GM20000 (cell line): Measurements from ENCODE around the gene ZP3.
"Not testable (repeated sequence)": the region's sequence is repeated elsewhere in the genome, so short reads cannot be mapped to it uniquely, and the experiment has no call there.

Experiments used
- DNase-seq: peaks from one replicate; pipeline ENCODE4 v3.0.0; 2012; ENCODE audit warnings: low spot score
- TF ChIP-seq, protein P1 (sequence below): IDR thresholded peaks from 2 replicates; pipeline ENCODE4 v1.5.1; 2012; ENCODE audit warnings: mild to moderate bottlenecking, control low read depth; ENCODE audit errors: extremely low read depth, missing control alignments

Gene ZP3

GRCh38 chr7:76408121-76408560, 16.6 kb upstream of the ZP3 start:
- TF ChIP-seq, protein P1, sequence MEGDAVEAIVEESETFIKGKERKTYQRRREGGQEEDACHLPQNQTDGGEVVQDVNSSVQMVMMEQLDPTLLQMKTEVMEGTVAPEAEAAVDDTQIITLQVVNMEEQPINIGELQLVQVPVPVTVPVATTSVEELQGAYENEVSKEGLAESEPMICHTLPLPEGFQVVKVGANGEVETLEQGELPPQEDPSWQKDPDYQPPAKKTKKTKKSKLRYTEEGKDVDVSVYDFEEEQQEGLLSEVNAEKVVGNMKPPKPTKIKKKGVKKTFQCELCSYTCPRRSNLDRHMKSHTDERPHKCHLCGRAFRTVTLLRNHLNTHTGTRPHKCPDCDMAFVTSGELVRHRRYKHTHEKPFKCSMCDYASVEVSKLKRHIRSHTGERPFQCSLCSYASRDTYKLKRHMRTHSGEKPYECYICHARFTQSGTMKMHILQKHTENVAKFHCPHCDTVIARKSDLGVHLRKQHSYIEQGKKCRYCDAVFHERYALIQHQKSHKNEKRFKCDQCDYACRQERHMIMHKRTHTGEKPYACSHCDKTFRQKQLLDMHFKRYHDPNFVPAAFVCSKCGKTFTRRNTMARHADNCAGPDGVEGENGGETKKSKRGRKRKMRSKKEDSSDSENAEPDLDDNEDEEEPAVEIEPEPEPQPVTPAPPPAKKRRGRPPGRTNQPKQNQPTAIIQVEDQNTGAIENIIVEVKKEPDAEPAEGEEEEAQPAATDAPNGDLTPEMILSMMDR = no peak
- DNase-seq = no peak

GRCh38 chr7:76409537-76409936, 15.2 kb upstream of the ZP3 start, which contains the start of gene SSC4D:
SSC4D (minus strand) TSS chr7:76409697; CDS start chr7:76404439, 5,258 bp downstream.
- no peak for DNase-seq
- TF ChIP-seq, protein P1 = no peak

- no peak for DNase-seq
- TF ChIP-seq, protein P1 = no peak
Measured at GRCh38 chr7:76411626-76412025, 13.1 kb upstream of the ZP3 start.

DNA sequence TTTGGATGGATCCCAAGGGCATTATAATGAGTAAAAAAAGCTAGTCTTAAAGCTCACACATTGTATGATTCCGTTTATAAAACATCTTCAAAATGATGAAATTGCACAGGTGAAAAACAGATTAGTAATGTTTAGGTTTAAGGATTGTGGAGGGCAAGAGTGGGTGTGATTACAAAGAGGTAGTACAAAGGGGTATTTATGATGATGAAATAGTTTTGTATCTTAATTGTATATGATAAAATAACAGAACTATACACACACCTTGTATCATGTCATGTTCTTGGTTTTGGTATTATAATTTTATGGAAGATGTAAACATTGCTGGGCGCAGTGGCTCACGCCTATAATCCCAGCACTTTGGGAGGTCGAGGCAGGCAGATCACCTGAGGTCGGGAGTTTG, 12.5 kb upstream of the ZP3 start:
- TF ChIP-seq, protein P1 = no peak
- DNase-seq = no peak

DNA sequence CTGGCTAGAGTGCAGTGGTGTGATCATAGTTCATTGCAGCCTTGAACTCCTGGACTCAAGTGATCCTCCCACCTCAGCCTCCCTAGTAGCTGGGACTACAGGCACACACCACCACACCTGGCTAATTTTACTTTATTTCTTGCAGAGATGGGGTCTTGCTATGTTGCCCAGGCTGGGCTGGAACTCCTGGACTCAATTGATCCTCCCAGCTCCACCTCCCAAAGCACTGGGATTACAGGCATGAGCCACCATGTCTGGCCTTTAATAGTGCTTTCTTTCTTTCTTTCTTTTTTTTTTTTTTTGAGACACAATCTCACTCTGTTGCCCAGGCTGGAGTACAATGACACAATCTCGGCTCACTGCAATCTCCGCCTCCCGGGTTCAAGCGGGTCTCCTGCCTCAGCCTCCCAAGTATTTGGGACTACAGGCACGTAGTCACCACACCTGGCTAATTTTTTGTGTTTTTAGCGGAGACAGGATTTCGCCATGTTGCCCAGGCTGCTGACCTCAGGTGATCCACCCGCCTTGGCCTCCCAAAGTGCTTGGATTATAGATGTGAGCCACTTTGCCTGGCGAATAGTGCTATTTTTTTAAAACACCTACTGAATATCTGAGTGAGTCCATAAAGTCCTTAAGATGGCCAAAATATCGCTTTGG, 7.0 kb upstream of the ZP3 start:
- not testable (repeated sequence) for DNase-seq

DNA sequence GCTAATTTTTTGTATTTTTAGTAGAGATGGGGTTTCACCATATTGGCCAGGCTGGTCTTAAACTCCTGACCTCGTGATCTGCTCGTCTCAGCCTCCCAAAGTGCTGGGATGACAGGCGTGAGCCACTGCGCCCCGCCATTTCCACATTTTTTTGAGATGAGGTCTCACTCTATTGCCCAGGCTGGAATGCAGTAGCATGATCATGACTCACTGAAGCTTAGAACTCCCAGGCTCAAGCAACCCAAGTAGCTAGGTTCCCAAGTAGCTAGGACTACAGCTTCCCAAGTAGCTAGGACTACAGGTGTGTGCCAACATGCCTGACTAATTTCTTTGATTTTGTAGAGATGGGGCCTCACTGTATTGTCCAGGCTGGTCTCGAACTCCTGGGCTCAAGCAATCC, 3.7 kb upstream of the ZP3 start:
- DNase-seq = not testable (repeated sequence)

DNA sequence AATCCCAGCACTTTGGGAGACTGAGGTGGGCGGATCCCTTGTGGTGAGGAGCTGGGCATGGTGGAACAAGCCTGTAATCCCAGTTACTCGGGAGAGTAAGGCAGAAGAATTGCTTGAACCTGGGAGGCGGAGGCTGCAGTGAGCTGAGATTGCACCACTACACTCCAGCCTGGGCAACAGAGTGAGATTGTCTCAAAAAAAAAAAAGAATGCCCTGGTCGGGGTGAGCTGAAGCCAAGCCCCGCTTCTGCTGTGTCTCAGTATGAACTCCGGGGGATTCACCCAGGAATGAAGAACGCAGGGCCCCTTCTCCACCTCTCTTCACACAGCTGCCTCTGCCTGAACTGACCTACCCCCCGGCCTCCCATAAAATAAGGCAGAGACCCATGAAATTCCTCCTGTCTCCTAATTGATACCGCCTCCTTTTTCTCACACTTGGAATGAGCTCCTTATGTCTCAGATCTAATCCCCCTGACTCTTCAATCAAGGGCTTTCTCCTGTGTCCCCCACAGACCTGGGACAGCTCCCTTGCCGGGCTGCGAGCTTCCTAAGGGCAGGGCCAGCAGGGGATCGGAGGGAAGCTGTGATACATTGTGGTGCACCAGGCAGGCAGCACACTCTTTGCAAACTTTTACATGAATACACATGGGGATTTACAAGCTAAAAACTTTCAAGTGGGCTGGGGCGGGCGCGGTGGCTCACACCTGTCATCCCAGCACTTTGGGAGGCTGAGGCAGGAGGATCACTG, 911 bp upstream of the ZP3 start:
- TF ChIP-seq, protein P1 = no peak
- DNase-seq = no peak

DNA sequence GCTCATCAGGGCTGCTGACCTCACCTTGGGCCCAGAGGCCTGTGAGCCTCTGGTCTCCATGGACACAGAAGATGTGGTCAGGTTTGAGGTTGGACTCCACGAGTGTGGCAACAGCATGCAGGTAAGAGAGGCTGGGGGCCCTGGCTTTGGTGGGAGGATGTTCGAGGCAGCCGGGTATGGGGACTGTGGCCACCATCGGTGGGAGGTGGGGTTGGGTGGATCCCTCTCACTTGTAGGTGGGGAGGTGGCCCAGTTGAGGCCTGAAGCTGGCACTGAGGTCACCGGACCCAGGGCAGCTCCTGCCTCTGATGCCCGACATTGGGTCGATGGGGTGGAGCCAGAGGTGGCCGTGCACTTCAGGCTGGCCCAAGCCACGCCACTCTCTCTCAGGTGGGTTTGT, 406 bp downstream of the ZP3 start:
- TF ChIP-seq, protein P1 = no peak
- DNase-seq = no peak

DNA sequence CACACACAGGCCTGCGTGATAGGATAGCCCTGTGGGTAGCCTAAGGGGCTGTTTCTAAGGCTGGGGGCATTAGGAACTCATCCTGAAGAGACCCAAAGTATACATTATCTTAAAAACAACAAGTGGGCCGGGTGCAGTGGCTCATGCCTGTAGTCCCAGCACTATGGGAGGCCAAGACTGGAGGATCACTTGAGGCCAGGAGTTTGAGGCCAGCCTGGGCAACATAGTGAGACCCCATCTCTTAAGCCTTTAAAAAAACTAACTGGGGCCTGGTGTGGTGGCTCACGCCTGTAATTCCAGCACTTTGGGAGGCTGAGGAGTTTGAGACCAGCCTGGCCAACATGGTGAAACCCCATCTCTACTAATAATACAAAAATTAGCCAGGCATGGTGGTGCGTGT, 808 bp downstream of the ZP3 start:
- DNase-seq = not testable (repeated sequence)
